ENCODE results near the gene SLC2A3.

SLC2A3 gene

DNA sequence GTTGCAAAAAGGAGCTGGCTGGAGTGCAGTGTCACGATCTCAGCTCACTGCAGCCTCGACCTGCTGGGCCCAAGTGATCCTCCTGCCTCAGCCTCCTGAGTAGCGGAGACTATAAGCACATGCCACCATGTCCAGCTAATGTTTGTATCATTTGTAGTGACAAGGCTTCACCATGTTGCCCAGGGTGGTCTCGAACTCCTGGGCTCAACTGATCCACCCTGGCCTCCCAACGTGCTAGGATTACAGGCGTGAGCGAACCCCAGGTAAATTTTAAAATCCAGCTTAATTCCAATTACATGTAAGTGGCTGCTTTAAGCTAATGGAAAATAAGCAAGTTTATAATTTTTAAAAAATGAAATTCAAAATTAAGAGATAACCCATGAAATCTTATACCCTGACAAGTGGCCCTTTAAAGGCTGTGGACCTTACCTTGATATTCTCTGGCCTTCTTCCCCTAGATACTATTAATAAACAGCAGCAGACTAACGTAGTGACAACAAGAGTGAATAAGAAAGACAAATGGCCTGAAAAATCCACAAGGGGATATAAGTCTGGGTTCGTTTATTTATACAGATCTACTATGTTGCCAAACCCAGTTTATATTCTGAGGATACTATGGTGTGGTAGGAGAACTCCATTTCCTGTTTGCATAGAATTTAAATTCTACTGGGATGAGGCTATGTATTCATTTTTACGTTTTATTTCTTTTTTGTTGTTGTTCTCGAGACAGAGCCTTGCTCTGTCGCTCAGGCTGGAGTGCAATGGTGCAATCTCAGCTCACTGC, 25.6 kb upstream of the SLC2A3 start:
- TF ChIP-seq, protein P1, sequence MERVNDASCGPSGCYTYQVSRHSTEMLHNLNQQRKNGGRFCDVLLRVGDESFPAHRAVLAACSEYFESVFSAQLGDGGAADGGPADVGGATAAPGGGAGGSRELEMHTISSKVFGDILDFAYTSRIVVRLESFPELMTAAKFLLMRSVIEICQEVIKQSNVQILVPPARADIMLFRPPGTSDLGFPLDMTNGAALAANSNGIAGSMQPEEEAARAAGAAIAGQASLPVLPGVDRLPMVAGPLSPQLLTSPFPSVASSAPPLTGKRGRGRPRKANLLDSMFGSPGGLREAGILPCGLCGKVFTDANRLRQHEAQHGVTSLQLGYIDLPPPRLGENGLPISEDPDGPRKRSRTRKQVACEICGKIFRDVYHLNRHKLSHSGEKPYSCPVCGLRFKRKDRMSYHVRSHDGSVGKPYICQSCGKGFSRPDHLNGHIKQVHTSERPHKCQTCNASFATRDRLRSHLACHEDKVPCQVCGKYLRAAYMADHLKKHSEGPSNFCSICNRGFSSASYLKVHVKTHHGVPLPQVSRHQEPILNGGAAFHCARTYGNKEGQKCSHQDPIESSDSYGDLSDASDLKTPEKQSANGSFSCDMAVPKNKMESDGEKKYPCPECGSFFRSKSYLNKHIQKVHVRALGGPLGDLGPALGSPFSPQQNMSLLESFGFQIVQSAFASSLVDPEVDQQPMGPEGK (CRISPR knock-in tag; IDR thresholded peaks at IDR 0.05; ENCODE audit: borderline replicate concordance) = no peak
- TF ChIP-seq GLIS3 (CRISPR knock-in tag; IDR thresholded peaks at IDR 0.05) (no peak), PPARA (CRISPR knock-in tag; IDR thresholded peaks at IDR 0.05; ENCODE audit: borderline replicate concordance) (no peak), RARB (CRISPR knock-in tag; IDR thresholded peaks at IDR 0.05) (no peak), ESRRG (CRISPR knock-in tag; IDR thresholded peaks at IDR 0.05) (no peak), TCF4 (CRISPR knock-in tag; IDR thresholded peaks at IDR 0.05; ENCODE audit: borderline replicate concordance) (no peak), TOX (CRISPR knock-in tag; IDR thresholded peaks at IDR 0.05; ENCODE audit: borderline replicate concordance) (no peak), ARNTL (CRISPR knock-in tag; IDR thresholded peaks at IDR 0.05; ENCODE audit: borderline replicate concordance, low read depth) (no peak), CSDC2 (CRISPR knock-in tag; IDR thresholded peaks at IDR 0.05) (no peak), ZC3H10 (CRISPR knock-in tag; IDR thresholded peaks at IDR 0.05) (no peak), ISL1 (CRISPR knock-in tag; IDR thresholded peaks at IDR 0.05) (no peak), ZFP30 (CRISPR knock-in tag; IDR thresholded peaks at IDR 0.05) (no peak)
- TF ChIP-seq, protein P2, sequence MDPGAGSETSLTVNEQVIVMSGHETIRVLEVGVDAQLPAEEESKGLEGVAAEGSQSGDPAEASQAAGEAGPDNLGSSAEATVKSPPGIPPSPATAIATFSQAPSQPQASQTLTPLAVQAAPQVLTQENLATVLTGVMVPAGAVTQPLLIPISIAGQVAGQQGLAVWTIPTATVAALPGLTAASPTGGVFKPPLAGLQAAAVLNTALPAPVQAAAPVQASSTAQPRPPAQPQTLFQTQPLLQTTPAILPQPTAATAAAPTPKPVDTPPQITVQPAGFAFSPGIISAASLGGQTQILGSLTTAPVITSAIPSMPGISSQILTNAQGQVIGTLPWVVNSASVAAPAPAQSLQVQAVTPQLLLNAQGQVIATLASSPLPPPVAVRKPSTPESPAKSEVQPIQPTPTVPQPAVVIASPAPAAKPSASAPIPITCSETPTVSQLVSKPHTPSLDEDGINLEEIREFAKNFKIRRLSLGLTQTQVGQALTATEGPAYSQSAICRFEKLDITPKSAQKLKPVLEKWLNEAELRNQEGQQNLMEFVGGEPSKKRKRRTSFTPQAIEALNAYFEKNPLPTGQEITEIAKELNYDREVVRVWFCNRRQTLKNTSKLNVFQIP (CRISPR knock-in tag; IDR thresholded peaks at IDR 0.05; ENCODE audit: borderline replicate concordance, low read depth) = no peak
- no peak for ATAC-seq

DNA sequence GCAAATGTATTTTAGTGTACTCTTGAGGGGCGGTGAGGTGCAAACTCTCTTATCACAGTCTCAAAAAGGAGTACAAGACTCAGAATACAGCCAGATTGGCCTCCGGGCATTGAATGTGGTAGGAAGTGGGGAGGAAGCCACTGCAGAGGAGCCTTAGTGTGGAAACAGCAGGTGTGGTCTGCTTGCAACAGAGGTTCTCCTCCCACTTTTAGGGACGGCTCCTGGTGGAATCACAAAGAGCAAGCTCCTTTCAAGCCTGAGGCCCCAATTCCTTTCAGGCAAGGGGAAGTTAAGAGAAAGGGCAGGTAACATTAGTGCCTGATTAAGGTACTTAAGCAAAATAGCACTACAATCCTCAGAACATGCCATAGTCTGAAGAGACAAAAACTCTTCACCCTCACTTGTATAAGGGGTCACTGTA, 23.7 kb upstream of the SLC2A3 start:
- ATAC-seq = no peak
- TF ChIP-seq PPARA (CRISPR knock-in tag; IDR thresholded peaks at IDR 0.05; ENCODE audit: borderline replicate concordance) (no peak), ZC3H10 (CRISPR knock-in tag; IDR thresholded peaks at IDR 0.05) (no peak), ARNTL (CRISPR knock-in tag; IDR thresholded peaks at IDR 0.05; ENCODE audit: borderline replicate concordance, low read depth) (no peak), GLIS3 (CRISPR knock-in tag; IDR thresholded peaks at IDR 0.05) (no peak), ZNF565 (CRISPR knock-in tag; conservative IDR thresholded peaks at IDR 0.05; ENCODE audit: low read depth) (no peak), ZNF8 (CRISPR knock-in tag; IDR thresholded peaks at IDR 0.05) (no peak), ZFP30 (CRISPR knock-in tag; IDR thresholded peaks at IDR 0.05) (no peak), RARB (CRISPR knock-in tag; IDR thresholded peaks at IDR 0.05) (no peak), TCF4 (CRISPR knock-in tag; IDR thresholded peaks at IDR 0.05; ENCODE audit: borderline replicate concordance) (no peak), ZNF70 (CRISPR knock-in tag; IDR thresholded peaks at IDR 0.05) (no peak), ZFP3 (CRISPR knock-in tag; IDR thresholded peaks at IDR 0.05) (no peak), OSR1 (CRISPR knock-in tag; IDR thresholded peaks at IDR 0.05) (no peak), BACH2 (CRISPR knock-in tag; IDR thresholded peaks at IDR 0.05; ENCODE audit: borderline replicate concordance) (no peak), SNAI2 (CRISPR knock-in tag; IDR thresholded peaks at IDR 0.05) (no peak), CSDC2 (CRISPR knock-in tag; IDR thresholded peaks at IDR 0.05) (no peak)
- TF ChIP-seq, protein P3, sequence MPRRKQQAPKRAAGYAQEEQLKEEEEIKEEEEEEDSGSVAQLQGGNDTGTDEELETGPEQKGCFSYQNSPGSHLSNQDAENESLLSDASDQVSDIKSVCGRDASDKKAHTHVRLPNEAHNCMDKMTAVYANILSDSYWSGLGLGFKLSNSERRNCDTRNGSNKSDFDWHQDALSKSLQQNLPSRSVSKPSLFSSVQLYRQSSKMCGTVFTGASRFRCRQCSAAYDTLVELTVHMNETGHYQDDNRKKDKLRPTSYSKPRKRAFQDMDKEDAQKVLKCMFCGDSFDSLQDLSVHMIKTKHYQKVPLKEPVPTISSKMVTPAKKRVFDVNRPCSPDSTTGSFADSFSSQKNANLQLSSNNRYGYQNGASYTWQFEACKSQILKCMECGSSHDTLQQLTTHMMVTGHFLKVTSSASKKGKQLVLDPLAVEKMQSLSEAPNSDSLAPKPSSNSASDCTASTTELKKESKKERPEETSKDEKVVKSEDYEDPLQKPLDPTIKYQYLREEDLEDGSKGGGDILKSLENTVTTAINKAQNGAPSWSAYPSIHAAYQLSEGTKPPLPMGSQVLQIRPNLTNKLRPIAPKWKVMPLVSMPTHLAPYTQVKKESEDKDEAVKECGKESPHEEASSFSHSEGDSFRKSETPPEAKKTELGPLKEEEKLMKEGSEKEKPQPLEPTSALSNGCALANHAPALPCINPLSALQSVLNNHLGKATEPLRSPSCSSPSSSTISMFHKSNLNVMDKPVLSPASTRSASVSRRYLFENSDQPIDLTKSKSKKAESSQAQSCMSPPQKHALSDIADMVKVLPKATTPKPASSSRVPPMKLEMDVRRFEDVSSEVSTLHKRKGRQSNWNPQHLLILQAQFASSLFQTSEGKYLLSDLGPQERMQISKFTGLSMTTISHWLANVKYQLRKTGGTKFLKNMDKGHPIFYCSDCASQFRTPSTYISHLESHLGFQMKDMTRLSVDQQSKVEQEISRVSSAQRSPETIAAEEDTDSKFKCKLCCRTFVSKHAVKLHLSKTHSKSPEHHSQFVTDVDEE (CRISPR knock-in tag; IDR thresholded peaks at IDR 0.05) = no peak
- TF ChIP-seq, protein P2 (CRISPR knock-in tag; IDR thresholded peaks at IDR 0.05; ENCODE audit: borderline replicate concordance, low read depth) = no peak
- TF ChIP-seq, protein P1 (CRISPR knock-in tag; IDR thresholded peaks at IDR 0.05; ENCODE audit: borderline replicate concordance) = no peak
- TF ChIP-seq, protein P4, sequence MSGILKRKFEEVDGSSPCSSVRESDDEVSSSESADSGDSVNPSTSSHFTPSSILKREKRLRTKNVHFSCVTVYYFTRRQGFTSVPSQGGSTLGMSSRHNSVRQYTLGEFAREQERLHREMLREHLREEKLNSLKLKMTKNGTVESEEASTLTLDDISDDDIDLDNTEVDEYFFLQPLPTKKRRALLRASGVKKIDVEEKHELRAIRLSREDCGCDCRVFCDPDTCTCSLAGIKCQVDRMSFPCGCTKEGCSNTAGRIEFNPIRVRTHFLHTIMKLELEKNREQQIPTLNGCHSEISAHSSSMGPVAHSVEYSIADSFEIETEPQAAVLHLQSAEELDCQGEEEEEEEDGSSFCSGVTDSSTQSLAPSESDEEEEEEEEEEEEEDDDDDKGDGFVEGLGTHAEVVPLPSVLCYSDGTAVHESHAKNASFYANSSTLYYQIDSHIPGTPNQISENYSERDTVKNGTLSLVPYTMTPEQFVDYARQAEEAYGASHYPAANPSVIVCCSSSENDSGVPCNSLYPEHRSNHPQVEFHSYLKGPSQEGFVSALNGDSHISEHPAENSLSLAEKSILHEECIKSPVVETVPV (CRISPR knock-in tag; IDR thresholded peaks at IDR 0.05) = no peak

Data from SK-N-SH treated with all-trans-retinoic acid at 6 μM for 48 hours (cell line).